KG1 (cell line): ENCODE measurements around the gene SCUBE1.

Experiments used
- DNase-seq: peaks from one replicate; lab custom pipeline; 2025; lab: John Stamatoyannopoulos, UW

SCUBE1 gene

DNA sequence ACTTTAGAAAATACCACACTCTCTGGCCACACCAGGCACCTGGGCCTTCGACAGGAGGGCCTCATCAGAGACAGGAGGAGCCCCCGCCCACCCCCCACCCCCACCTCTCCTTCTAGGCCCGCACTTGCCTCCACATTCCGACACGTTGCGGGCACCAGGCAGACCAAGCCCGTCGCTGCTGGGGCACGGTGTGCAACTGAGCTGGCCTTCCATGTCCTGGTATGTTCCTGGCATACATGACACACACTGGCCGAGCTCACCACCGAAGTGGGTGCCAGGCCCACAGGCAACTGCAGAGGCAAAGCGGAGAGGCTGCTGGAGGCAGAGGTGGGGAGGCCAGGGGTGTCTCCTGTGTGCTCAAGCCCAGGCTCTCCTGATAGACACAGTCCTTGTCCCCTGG, 129.2 kb downstream of the SCUBE1 start:
- no peak for DNase-seq

DNA sequence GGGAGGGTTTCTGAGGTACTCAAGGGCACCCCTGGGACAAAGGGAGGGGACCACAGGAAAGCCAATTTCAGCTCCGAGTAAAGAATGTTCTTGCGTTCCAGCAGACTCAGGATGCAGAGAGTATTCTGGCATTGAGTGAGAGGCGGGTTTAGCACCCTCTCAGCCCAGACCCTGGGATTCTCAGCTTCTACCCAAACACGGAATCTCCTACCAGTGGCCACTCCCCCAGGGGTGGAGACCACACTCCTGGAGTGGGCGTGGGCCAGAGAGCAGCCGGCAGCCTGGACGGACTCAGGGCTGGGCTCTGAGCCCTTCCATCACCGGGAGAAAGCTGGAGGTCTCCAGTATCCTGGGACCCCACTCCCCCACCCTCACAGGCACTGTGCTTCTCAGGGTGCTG, 130.1 kb downstream of the SCUBE1 start:
- DNase-seq: no peak

DNA sequence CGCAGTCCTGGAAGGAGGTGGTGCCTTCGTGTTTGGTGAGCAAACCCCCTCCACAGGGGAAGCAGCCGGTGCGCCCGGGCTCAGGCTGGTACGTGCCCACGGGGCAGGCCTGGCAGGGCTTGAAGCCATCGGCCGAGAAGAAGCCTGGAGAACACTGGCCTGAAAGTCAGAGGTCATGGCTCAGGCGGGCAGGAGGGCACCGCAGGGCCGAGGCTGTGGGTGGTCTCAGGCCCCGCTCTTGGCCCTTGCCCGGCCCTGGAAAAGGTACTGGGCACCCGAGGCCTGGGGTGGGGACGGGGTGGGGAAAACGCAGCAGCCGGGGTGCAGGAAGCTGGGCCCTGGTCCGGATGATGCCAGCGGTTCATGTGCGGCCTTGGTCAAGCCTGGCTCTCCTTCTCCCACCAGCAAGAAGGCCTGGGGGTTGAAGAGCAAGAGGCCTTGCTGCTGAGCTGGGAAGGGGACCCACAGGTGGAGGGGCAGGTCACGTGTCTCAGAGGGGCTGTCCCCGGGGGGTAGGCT, 130.7 kb downstream of the SCUBE1 start:
- DNase-seq: no peak

DNA sequence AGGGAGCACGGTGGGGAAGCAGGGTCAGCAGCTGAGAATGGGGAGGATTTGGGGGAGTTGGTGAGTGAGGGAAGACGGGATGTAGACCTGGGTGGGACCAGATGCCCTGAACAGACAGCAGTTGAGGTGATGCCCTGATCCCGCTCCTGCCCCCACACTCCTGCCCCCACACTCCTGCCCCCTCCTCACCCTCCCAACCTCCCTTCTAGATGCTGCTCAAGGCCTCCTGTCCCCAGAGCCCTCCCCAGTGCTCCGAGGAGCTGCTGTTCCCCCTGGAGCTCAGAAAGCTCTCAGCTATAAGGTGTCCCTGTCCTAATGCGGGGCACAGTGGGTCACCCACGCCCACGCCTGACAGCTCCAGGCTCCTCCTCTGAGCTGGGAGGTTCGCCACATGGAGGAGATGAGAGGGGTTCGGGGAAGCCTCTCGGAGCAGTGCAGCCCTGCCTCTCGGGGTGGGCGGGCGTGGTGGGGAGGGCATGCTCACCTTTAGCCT, 131.2 kb downstream of the SCUBE1 start:
- no peak for DNase-seq

DNA sequence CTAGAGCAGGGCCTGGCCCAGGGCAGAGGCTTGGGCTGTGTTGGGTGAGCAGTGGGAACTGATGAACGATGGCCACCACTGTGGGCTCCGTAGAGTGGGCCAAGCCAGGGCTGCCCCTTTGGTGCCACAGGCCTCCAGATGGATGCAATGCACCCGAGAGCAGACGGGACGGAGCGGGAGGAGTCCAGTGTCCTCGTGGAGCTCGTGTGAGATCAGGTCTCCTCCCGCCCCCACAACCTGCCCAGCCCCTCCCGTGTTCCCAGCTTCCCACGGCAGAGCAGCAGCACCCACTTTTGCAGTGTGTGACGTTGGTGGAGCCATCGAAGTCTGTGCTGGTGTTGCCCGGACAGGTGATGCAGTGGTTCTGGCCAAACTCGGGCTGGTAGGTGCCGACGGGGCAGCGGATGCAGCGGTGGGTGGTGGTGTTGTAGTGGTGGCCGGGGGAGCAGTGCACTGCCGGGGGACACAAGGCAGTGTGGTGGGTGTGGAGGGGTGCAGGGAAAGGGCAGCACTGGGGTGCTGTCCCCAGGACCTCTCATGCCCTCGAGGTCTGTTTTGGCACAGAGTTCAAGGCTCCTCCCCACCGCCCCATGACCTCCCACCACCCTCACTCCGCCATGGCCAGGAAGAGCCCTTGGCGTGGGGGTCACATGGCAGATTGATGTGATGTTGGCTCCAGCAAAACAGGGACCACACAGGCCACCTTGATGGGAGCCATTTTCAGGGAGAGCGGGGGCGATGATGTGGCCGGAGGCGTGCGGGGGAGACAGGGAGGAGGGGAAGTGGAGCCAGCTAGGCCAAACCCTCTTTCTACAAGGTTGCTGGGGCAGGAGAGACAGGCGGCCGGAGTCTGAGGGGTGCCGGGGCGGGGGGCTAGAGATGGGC, 132.3 kb downstream of the SCUBE1 start:
- DNase-seq: no peak

DNA sequence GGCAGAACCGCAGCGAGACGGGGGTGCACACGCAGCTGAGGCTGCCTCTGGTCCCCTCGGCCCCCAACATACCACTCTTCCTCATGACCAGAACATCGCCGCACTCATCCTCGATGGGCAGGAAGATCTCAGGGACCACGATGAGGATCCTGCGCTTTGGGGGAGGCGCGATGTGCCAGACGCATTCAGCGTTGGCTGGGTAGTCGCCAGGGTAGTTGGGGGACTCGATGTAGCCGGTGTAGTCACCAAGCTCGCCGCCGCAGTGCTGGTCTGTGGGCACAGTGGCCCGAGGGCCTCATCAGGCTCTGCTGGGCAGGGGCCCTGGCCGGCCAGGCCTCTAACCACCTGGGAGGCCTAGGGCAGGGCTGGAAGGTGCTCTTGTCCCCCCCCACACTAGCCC, 133.2 kb downstream of the SCUBE1 start:
- no peak for DNase-seq

DNA sequence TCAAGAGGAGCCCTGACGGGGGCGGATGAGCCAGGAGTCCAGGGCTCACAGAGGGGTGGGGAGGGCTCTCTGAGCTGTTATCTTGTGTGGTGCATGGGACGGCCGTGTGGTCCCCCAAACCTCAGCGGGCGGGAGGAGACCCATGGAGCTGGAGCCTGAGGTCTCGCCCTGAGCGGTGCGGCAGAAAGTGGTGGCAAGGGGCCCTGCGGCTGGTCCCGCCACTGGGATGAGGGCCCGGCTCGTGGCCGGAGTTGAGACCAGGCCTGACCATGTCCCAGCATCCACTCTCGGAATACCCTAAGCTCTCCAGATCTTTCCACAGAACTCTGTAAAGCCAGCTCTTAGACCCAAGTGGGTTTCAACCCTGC, 133.7 kb downstream of the SCUBE1 start:
- DNase-seq: no peak

DNA sequence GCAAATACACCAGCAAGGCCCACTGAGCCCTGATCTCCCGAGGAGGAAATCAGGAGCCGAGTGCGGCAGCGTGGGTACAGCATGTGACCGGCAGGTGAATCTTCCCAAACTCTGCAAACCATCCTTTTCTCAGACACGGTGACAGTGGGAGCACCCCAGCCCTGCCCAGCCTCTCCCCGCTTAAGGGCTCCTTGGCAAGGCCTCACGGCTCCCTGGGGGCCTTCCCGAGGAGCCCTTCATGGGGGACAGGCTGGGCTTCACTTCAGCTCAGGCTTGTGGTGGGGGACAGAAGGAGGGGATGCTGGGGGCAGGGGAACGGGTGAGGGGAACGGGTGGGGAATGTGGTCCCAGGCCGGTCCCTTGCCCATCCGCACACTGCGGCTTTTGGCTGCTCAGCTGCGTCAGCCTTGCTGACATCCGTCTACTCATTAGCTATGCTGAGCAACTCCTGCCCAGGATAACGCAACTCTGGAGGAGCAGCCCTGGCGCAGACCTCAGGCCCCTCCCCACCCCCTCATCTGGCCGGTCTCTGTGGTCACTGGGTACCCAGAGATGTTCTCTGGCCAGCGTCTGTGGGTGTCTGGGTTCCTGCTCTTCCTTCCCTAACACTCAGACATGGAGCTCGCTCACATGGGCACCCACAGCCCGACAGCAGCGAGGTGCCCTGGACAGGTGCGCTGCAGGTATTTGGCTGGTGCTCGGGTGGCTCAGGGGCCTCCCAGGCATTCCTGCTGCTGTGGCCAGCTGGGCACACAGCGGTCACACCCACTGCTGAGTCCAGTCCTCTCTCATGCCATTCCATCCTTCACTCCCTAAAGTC, 134.3 kb downstream of the SCUBE1 start:
- no peak for DNase-seq

DNA sequence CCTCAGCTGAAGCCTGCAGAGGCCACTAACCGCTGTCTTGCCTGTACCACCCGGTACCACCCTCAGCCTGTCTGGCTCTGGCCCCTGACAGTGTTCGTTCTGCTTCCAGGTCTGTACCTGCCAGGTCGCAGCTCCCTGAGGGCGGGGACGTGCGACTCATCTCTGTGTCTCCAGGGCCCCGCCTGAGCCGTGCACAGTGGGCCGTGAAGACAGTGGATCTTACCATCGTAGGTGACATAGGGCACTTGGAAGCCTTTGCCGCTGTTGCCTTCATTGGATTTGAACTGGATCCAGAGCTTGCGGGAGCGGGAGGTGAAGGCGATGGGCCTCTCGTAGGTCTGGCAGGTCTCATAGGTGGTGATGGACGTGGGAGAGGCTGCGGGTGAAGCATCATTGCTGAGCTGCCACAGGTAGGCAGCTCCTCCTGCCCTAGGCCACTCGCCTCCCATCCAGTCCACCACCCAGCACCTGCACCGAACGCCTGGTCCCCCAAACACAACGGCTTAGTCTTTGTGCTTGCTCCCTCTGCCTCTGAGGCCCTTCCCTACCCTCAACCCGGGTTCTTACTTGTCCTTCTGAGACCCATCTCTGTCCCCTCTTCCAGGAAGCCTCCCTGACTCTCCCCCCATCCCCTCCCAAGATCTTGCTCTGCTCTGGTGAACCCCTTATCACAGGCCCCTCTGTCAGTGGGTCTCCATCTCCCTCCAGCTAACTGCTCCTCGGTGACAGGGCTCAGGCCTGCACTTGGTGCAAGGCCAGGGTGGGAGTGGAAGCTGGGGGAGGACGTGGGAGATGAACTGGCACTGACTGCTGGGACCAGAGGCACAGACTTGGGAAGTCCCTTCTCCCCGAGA, 135.1 kb downstream of the SCUBE1 start:
- no peak for DNase-seq

DNA sequence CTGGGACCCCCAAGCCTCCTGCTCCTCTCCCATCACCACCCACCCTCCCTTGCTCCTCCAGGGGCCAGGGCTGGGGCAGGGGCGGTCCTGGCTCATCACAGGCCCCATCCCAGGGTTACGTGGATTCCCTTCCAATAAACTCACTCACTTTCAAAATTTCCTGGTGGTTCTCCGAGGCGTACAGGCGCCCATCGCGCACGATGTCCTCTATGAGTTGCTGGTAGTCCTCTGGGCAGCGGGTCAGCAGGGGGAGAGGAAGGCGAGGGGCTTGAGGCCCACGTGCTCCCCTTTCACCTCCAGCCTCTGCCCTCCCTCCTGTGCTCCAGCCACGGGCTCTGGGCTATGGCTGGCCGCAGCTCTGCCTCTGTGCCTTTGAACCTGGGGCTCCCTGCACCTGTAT, 135.8 kb downstream of the SCUBE1 start:
- no peak for DNase-seq

DNA sequence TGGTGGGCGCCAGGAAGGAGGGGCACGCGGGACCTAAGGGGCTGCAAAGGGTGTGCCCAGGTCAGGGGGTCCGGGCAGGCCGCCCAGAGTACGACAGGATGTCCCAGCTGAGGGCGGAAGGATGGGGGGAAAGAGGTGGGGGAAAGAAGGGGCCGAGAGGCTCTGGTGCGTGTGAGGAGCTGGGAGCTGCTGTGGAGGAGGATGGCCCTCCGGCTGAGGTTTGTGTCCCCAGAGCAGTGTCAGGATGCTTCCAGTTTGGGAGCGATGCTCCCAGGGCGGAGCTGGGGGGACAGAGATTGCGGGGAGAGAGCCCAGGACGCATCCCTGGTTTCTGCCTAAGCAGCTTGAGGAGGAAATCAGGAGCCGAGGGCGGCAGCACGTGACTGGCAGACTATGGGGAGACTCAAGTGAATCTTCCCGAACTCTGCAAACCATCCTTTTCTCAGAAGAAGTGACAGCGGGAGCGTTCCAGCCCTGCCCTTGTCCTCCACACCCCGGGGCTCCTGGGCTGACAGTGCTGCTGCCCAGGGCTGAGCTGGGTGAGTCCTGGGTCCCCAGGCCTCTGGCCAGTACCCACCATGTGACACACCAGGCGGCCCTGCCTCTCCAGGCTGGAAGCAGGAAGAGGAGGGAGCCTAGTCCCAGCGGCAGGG, 136.5 kb downstream of the SCUBE1 start:
- DNase-seq: no peak

DNA sequence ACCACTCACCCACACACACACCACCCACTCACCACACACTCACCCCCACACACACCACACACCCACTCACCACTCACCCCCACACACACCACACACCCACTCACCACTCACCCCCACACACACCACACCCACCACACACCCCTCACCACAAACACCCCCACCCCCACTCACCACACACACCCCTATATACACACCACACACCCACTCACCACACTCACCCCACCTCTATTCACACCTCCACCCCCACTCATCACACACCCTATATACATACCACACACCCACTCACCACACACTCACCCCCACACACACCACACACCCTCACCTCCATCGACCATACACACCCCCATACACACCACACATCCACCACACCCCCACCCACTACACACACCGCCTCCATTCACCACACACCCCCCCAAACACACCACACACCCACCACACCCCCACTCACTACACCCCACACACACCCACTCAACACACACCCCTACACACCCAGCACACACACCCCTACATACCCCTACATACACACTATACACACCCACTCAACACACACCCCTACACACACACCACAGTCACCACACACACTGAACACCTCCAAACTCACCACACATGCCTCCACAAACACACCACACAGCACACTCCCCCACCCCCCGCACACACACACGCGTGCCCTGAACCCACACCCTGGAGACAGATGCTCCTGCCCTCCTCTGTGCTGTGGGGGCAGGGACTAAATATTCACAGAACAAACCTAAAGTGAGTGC, 137.2 kb downstream of the SCUBE1 start:
- no peak for DNase-seq

DNA sequence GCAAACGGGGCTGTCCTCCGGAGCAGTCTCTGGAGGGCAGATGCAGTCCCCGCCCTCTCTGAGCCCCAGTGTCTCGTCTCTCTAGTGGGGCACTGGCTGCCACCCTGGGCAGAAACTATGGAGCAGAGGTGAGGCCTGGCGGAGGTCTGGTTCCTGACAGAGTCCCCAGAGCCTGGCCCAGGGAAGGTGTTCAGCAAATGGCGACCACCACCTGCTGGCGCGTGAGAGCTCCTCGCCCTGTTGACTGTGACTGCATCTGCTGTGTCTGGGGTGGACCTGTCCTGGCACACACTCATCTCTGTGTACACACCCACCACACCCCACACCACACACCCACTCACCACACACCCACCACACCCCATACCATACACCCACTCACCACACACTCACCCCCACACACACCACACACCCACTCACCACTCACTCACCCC, 137.9 kb downstream of the SCUBE1 start:
- DNase-seq: no peak

DNA sequence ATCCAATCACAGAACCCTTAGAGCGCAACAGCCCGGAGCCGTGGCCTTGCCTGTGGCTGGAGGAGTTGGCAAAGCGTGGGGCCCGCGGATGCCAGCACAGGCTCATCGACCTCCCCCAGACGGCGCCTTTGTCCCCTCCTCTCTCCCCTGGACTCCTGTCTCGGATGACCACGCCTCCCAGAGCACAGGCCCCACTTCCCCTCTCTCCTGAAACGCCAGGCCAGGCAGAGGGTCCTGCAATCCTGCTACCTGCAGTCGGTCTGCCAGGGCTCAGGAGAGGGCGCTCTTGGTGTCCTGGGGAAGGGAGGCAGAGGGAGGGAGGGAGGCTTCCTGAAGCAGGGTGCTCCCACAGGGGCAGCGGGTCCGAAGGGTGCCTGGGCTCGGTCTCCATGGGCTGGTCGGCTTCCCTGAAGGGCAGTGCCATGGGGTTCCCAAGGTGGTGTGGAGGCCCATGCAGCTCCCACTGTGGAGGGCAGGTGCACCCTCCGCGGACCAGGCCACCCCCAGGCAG, 139.6 kb downstream of the SCUBE1 start:
- no peak for DNase-seq

DNA sequence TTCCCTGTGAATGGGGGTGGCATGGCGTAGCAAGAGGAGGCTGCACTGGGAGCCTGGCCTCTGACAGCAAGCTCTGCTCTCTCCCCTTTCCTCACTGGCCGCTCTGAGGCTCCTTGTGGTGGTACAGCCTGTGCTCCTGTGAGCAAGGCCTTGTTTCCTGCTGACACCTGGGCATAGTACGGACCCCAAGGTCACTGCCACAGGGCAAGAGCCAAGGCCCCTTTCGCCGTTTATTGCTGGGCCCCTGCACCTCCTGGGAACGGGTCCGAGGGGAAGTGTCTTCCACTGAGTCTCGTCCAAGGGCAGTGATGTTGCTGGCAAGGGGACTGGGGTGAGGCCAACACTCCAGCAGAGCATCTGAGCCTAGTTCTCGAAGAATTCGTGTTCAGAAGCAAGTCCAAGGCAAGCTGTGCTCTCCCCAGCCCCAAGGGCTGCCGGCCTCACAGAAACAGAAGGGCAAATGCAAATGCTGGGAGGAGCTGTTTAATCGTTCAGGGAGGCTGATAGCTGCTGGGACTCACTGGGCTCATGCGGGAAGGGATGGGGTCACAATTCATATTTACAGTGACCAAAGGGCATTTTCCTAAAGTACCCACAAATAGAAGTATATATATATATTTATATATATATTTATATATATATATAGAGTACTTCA, 140.3 kb downstream of the SCUBE1 start:
- no peak for DNase-seq

DNA sequence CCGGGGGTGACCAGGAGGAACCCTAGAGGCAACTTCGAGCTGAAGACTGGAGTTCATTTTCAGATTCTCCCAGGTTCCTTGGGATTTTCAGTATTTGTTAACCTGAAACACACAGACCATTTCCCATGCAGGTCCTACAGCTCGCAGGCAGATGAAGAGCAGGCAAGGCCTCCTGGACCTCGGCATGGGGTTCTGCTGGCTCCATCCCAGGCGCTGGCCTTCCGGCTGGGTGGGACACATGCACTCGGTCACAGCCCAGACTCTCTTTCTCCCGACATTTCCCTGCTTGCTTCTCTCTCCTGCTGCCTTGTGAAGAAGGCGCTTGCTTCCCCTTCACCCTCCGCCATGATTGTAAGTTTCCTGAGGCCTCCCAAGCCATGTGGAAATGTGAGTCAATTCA, 140.8 kb downstream of the SCUBE1 start:
- DNase-seq: no peak

DNA sequence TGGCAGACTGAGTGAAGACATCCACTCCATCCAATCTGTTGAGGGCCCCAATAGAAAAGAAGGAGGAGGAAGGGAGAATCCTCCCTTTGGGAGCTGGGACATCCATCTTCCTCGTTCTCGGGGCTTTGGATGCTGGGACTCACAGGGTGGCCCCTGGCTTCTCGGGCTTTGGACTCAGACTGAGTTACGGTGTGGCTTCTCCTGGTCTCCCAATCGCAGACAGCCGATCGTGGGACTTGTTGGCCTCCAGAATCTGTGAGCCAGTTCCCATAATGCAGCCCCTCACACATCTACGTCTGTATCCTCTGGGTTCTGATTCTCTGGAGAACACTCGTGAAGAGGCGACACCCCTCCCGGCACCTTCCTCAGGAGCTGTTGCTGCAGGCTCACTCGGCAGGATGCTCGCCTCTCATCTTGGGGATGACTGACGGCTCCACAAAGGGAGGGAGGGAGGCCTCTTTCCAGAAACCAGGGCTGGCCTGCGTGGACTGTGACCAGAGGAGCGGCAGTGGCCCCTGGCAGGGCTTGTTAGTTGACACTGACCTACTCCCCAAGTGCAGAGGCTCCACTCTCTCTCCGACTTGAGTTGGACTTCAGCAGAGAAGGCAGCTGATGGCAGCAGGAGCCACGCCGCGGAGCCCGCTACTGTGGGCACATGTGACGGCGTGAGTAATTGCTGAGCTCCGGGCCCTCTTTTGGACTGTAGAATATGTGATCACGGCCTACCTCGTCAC, 141.5 kb downstream of the SCUBE1 start:
- DNase-seq: no peak

DNA sequence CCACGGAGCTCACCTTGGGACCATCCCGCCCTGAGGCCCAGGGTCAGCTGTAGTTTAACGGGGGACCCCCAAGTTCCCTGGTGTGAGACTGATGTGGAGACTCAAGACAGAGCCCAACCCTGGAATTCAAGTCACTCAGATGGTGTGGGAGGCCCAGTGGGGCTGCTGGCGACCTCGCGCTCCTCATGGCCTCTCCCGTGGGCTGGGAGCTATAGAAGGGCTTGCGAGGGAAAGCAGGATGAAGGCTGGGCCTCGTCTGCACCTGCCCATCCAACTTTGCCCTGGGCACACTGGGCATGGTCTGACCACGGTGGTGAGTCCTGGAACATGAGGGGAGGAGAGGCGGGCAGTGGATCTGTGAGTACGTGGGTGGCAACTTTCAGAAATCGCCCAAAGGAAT, 142.6 kb downstream of the SCUBE1 start:
- DNase-seq: no peak

DNA sequence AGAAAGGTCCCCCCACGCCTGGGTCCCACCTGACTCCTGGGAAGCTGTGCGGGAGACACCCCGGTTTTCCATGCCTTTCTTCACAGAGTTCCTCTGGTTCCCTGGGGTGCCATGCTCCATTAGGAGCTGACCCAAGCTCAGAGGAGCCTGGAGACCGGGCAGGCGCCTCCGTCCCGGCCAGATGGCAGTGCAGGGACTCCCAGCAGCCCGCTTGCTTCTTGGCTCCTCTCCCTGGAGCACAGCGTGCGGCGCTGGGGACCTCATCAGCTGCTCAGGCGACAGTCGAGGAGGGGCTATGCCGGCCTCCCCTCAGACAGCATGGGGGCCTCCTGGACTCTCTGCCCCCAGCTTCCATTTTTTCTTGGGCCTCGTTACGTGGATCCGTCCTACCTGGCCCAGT, 143.1 kb downstream of the SCUBE1 start:
- no peak for DNase-seq
